Measurements from ENCODE around the gene LAMP2. TPM values are rescaled to one million over a fixed set of nuclear protein-coding genes. Genes with fewer than 3 reads are reported as not detected.

The LAMP2 gene
- total RNA-seq, 1 experiment from 2014 or later: 41.1 TPM

GRCh38 chrX:120401301-120401700 is 67.8 kb downstream of the LAMP2 start:
- Histone ChIP-seq H4K20me1 (ENCODE audit: insufficient read depth) (no peaks in the 10 kb centered on the region), H3K79me2 (ENCODE audit: insufficient read depth, low read length) (no peaks in the 10 kb centered on the region), H3K36me3 (ENCODE audit: control insufficient read depth in 1 of 2, insufficient read depth in 2 of 2, low read length in 2 of 2) (no peaks in the 10 kb centered on the region), H3K4me3 (replicated peaks in 1 of 2; ENCODE audit: low read depth in 1 of 2, low read length in 2 of 2) (no peak overlapping the region), H3K9me2 (ENCODE audit: insufficient read depth) (no peaks in the 10 kb centered on the region), H2AFZ (ENCODE audit: low read depth, low read length, poor library complexity, severe bottlenecking) (no peak overlapping the region), H3K27me3 (ENCODE audit: insufficient read depth, low read length) (no peaks in the 10 kb centered on the region), H3K4me2 (ENCODE audit: low read length) (no peak overlapping the region), H3K4me1 (ENCODE audit: control insufficient read depth in 1 of 2, insufficient read depth in 2 of 2, low read length in 2 of 2) (no peaks in the 10 kb centered on the region), H3K27ac (ENCODE audit: low read depth, low read length) (no peak overlapping the region), H3K9ac (ENCODE audit: low read length) (no peak overlapping the region), H3K9me3 (ENCODE audit: control insufficient read depth in 1 of 2, insufficient read depth in 1 of 2, low read depth in 1 of 2, low read length in 2 of 2) (no peaks in the 10 kb centered on the region)
- ChIA-PET POLR2A (no interaction called here), RAD21 (ENCODE audit: low non-redundant PET in 1 of 2, low total read pairs in 2 of 2, uncharacterized antibody in 2 of 2, unreplicated experiment in 2 of 2) (no interaction called here), CTCF (no interaction called here)
- ATAC-seq (no peak), DNase-seq (ENCODE audit: low read depth, low spot score) (no peak)
- intact Hi-C loops (cut with micrococcal nuclease): no loop called here
- TF ChIP-seq EZH2 (IDR thresholded peaks at IDR 0.05): no peak
- no peak for TF ChIP-seq CBX3 (IDR thresholded peaks at IDR 0.05; ENCODE audit: low read depth)
- TF ChIP-seq REST (IDR thresholded peaks at IDR 0.05; ENCODE audit: low read depth): peak; percentile 37
- TF ChIP-seq JUND (IDR thresholded peaks at IDR 0.05): no peak
- BruUV-seq (replicated peaks): no TSS peak

GRCh38 chrX:120380699-120381098 is 88.4 kb downstream of the LAMP2 start:
- Histone ChIP-seq H3K9me2 (ENCODE audit: insufficient read depth) (no peaks in the 10 kb centered on the region), H3K36me3 (ENCODE audit: control insufficient read depth in 1 of 2, insufficient read depth in 2 of 2, low read length in 2 of 2) (no peaks in the 10 kb centered on the region), H4K20me1 (ENCODE audit: insufficient read depth) (no peaks in the 10 kb centered on the region), H3K4me3 (replicated peaks in 1 of 2; ENCODE audit: low read depth in 1 of 2, low read length in 2 of 2) (no peak overlapping the region), H3K27ac (ENCODE audit: low read depth, low read length) (no peak overlapping the region), H3K79me2 (ENCODE audit: insufficient read depth, low read length) (no peaks in the 10 kb centered on the region), H3K27me3 (ENCODE audit: insufficient read depth, low read length) (no peaks in the 10 kb centered on the region), H3K4me2 (ENCODE audit: low read length) (no peak overlapping the region), H3K9me3 (ENCODE audit: control insufficient read depth in 1 of 2, insufficient read depth in 1 of 2, low read depth in 1 of 2, low read length in 2 of 2) (no peaks in the 10 kb centered on the region), H2AFZ (ENCODE audit: low read depth, low read length, poor library complexity, severe bottlenecking) (no peak overlapping the region), H3K9ac (ENCODE audit: low read length) (no peak overlapping the region), H3K4me1 (ENCODE audit: control insufficient read depth in 1 of 2, insufficient read depth in 2 of 2, low read length in 2 of 2) (no peaks in the 10 kb centered on the region)
- TF ChIP-seq CTCF (IDR thresholded peaks at IDR 0.05 in 2 of 3, conservative IDR thresholded peaks at IDR 0.05 in 1 of 3; ENCODE audit: borderline replicate concordance in 1 of 3, insufficient read depth in 1 of 3, low read depth in 2 of 3, low read length in 2 of 3) (peak; percentile 51 to 53 (median 51); a peak in 5 of 6 replicates), RAD21 (IDR thresholded peaks at IDR 0.05; ENCODE audit: low read depth) (peak; percentile 67), ZNF274 (IDR thresholded peaks at IDR 0.05; ENCODE audit: low read depth, low read length) (no peak)
- ChIA-PET CTCF (interaction anchor here (1.2 to 2.0 kb wide), 3 partner anchors 72 to 105 kb away, joined by 3 to 15 read pairs (median 12); no protein-coding TSS in a partner anchor), RAD21 (ENCODE audit: low non-redundant PET in 1 of 2, low total read pairs in 2 of 2, uncharacterized antibody in 2 of 2, unreplicated experiment in 2 of 2) (interaction anchor here (0.7 to 1.0 kb wide), 2 partner anchors 71 to 105 kb away, joined by 3 to 4 read pairs; no protein-coding TSS in a partner anchor), POLR2A (no interaction called here)
- intact Hi-C loops (cut with micrococcal nuclease): loop anchor here (5.0 kb wide), 2 partner anchors 72 to 87 kb away; partner anchors contain the start of gene LAMP2
- DNase-seq (ENCODE audit: low read depth, low spot score) (peak; percentile 29), ATAC-seq (peak; percentile 81)
- BruUV-seq (replicated peaks): no TSS peak

Data from HCT116 (cell line).